HG02763 (cell line): Measurements from ENCODE around the gene LMF1.
"Not testable (repeated sequence)": the region's sequence is repeated elsewhere in the genome, so short reads cannot be mapped to it uniquely, and the experiment has no call there.

ENCODE experiments used
- ATAC-seq: cut with Tn5 transposase; IDR thresholded peaks from one replicate; pipeline ENCODE4 v1.9.1; 2021; ENCODE audit warnings: mild to moderate bottlenecking, moderate library complexity; ENCODE audit not compliant: unreplicated experiment

LMF1 gene

GRCh38 chr16:952321-952720 is 18.5 kb downstream of the LMF1 start:
- ATAC-seq: no peak

DNA sequence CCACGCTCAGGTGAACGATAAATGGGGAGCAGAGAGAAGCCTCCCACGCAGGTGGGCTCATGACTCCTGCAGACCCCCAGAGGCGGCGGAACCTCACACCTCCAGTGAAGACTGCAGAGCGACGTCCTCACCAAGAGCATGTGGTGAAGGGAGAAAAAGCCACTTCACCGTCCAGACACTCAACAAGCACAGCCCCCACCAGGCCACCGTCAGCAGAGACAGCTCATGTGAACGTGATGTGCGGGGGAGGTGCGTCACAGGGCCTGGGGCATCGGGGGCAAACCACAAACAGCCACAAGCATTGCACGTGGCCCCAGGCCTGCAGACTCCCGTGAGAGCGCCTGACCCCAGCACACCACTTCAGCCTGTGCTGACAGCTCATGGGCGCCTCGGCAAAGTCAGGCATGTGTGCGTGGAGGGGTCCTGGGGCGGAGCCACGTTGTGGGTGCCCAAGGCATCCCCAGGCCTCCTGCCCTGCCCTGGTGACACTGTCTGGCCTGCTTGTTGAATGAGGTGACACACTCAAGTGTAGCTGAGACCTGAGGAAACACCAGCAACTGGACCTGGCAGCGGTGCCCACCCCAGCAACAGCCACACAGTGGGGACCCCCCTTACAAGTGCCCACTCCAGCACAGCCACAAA is 19.0 kb downstream of the LMF1 start:
- no peak for ATAC-seq

- not testable (repeated sequence) for ATAC-seq
Observed at GRCh38 chr16:950733-951573, 19.8 kb downstream of the LMF1 start.

DNA sequence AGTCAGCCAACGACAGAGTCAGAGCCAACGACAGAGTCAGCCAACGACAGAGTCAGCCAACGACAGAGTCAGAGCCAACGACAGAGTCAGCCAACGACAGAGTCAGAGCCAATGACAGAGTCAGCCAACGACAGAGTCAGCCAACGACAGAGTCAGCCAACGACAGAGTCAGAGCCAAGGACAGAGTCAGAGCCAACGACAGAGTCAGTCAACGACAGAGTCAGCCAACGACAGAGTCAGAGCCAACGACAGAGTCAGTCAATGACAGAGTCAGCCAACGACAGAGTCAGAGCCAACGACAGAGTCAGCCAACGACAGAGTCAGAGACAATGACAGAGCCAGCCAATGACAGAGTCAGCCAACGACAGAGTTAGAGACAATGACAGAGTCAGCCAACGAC is 22.0 kb downstream of the LMF1 start:
- ATAC-seq: not testable (repeated sequence)

GRCh38 chr16:947922-948303 is 22.9 kb downstream of the LMF1 start:
- ATAC-seq: not testable (repeated sequence)

DNA sequence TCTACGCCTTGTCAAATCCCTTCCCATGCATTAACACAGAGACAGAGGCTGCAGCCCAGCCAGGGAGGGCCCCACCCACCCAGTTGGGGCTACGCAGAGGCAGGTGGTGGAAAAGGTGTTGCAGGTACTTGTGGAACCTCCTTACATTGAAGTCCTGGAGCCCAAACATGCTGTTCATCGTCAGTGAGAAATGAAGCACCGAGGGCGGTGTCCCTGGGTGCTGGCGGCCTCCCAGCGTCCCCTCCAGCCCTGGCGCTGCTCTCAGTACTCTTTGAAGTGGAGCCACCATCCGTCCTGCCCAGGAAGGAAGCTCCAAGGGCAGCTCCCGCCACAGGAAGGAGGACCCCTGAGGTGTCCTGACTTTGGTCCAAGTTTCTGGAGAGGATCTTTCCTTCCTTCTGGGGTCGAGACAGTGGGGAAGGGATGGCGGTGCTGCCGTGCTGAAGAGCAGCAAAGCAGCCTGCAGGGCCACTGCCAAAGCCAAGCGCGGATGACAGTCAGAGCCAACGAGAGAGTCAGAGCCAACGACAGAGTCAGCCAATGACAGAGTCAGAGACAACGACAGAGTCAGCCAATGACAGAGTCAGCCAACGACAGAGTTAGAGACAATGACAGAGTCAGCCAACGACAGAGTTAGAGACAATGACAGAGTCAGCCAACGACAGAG is 23.4 kb downstream of the LMF1 start:
- no peak for ATAC-seq

DNA sequence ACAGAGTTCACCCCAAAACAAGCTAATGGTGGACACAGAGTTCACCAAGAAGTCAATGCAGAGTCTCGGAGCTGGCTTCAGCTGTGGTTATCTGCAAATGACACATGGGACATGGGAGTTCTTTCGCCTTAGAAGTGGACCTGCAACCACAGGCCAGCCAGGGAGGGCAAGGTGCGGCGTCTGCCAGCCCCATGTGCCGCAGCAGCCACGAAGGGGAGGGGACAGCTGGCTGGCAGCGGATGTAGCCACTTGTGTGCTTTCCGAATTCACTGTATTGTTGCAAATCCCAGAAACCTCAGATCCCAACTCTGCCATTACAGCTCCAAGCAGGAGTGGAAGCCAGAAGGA is 24.8 kb downstream of the LMF1 start:
- ATAC-seq: no peak

DNA sequence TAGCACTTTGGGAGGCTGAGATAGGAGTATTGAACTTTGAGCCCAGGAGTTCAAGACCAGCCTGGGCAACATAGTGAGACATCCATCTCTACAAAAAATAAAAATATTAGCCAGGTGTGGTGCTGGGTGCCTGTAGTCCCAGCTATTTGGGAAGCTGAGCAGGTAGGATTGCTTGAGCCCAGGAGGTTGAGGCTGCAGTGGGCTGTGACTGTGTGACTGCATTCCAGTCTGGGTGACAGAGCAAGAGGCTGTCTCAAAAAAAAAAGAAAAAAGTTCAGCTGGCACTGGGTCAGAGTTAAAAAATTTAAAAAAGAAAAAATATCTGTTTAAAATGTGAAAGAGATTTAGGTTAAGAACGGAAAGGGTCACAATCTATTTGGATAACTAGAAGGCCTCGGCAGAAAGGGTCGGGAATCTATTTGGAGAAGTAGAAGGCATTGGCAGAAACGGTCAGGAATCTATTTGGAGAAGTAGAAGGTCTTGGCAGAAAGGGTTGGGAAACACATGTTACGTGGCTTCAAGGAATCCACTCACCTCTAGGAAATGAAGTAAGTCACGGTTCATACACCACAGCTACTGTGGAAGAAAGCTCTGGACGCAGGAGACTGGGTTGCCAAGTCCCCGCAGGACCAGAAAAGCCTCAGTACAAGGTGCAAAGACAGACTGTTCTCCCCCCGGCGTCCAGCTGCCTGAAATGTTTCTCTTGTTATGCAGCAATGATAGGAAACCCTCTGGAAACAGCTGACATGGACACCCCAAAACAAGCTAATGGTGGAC is 25.3 kb downstream of the LMF1 start:
- ATAC-seq: no peak

- ATAC-seq: no peak
Observed at GRCh38 chr16:943971-944370, 26.8 kb downstream of the LMF1 start.

- ATAC-seq: no peak
Observed at GRCh38 chr16:942436-943060, 28.2 kb downstream of the LMF1 start.

DNA sequence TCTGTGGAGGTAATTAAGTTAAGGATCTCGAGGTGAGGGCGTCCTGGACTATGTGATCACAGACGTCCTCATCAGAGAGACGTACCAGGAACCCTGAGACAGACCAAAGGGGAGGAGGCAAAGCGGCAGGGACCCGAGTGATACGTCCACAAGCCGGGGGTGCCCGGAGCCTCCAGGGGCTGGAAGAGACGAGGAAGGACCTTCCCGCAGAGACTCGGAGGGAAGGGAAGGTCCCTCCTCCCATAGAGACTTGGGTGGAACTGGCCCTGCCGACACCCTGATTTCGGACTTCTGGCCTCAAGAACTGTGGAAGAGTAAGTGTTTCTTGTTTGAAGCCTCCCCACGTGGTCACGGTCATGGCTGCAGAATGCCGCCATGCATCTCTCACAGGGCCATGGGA is 30.8 kb downstream of the LMF1 start:
- no peak for ATAC-seq

- no peak for ATAC-seq
Observed at GRCh38 chr16:939311-939710, 31.5 kb downstream of the LMF1 start.

GRCh38 chr16:938752-939151 is 32.0 kb downstream of the LMF1 start:
- ATAC-seq: no peak

GRCh38 chr16:938136-938535 is 32.6 kb downstream of the LMF1 start:
- ATAC-seq: no peak

GRCh38 chr16:937723-938122 is 33.1 kb downstream of the LMF1 start:
- ATAC-seq: no peak

DNA sequence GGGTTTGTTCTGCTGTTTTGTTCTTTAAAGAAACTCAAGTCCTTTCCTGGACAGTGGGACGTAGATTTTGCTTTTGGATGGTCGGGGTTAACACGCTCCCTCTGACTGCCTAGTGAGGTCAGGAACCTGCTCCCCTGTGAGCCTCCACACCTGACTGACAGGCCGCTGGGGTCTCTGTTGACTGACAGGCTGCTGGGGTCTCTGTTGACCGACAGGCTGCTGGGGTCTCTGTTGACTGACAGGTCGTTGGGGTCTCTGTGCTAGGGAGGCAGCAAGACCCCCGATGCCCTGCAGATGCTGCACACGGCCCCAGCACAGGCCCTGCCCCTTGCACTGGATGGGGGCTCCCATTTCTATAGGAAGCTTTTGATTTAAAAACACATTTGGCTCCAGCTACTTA is 33.5 kb downstream of the LMF1 start:
- ATAC-seq: no peak

DNA sequence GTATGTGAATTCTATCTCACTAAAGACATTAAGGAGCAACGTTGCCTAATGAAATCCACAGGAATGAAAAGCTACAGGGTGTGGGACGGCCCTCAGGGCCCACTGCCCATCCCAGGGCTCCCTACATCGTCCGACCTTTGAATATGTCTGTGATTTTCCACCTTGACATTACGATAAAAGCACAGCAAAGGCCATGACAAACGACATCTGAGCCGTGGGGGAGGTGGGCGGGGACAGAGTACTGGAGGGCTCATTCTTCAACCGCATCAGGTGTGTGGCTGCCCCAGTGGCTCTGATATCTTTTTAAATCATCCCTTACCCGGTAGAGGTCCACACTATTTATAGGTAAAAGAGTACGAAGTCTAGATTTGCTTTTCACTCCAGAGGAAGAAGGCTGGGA is 35.1 kb downstream of the LMF1 start:
- ATAC-seq: no peak

- no peak for ATAC-seq
Observed at GRCh38 chr16:934178-934577, 36.6 kb downstream of the LMF1 start.

DNA sequence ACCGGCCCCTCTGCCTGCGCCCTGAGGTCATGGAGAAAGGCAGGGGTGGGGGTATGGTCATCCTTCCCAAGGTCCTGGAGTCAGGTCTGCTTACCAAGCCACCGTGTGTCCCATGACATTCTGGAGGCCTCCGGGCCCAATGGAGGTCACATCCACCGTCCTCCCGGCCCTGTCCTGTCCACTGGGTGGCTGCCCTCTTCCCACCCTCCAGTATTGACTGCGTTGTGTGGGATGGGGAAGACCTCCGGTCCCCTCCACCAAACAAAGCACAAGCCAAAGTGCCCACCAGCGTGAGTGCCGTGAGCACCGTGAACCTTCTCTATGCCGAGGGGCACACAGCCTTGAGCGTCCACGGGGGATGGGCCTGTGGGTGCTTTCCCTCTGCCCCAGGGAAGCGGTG is 37.2 kb downstream of the LMF1 start:
- no peak for ATAC-seq

- ATAC-seq: no peak
Observed at GRCh38 chr16:932831-933330, 37.9 kb downstream of the LMF1 start.
